Measurements from ENCODE around the gene KLK8. TPM values are rescaled to one million over a fixed set of nuclear protein-coding genes. Genes with fewer than 3 reads are reported as not detected.
"Not testable (repeated sequence)": the region's sequence is repeated elsewhere in the genome, so short reads cannot be mapped to it uniquely, and the experiment has no call there.

Gene KLK8
- total RNA-seq, 3 donors from 2014 or later = not detected

DNA sequence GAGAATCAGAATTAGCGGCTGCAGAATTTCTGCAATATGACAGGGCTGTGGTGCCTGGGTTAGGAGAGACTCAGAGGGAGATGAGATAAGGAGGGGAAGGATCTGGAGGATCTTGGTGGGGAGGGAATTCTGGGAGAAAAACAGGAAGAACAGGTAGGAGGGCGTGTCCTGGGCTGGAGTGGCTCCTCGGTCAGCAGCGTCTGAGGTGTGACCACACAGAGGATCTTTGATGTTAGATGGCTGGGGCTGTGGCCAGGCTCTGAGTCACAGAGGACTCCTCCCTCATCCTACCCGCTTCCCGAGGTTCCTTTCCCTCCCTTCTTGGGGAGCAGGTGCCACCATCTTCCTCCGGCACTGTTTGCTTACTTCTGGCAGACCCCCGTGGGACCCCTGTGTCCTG is 25.6 kb downstream of the KLK8 start:
- DNase-seq = no peak
- TF ChIP-seq, protein P1, sequence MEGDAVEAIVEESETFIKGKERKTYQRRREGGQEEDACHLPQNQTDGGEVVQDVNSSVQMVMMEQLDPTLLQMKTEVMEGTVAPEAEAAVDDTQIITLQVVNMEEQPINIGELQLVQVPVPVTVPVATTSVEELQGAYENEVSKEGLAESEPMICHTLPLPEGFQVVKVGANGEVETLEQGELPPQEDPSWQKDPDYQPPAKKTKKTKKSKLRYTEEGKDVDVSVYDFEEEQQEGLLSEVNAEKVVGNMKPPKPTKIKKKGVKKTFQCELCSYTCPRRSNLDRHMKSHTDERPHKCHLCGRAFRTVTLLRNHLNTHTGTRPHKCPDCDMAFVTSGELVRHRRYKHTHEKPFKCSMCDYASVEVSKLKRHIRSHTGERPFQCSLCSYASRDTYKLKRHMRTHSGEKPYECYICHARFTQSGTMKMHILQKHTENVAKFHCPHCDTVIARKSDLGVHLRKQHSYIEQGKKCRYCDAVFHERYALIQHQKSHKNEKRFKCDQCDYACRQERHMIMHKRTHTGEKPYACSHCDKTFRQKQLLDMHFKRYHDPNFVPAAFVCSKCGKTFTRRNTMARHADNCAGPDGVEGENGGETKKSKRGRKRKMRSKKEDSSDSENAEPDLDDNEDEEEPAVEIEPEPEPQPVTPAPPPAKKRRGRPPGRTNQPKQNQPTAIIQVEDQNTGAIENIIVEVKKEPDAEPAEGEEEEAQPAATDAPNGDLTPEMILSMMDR (IDR thresholded peaks at IDR 0.05) = no peak
- intact Hi-C loops (cut with DNase I, micrococcal nuclease) = no loop called here
- Histone ChIP-seq H3K4me3 (no peak overlapping the region), H3K36me3 (ENCODE audit: low read depth) (no peaks in the 10 kb centered on the region), H3K4me1 (ENCODE audit: low read depth) (no peaks in the 10 kb centered on the region), H3K9me3 (no peaks in the 10 kb centered on the region)
- peak; percentile 68 for ATAC-seq

DNA sequence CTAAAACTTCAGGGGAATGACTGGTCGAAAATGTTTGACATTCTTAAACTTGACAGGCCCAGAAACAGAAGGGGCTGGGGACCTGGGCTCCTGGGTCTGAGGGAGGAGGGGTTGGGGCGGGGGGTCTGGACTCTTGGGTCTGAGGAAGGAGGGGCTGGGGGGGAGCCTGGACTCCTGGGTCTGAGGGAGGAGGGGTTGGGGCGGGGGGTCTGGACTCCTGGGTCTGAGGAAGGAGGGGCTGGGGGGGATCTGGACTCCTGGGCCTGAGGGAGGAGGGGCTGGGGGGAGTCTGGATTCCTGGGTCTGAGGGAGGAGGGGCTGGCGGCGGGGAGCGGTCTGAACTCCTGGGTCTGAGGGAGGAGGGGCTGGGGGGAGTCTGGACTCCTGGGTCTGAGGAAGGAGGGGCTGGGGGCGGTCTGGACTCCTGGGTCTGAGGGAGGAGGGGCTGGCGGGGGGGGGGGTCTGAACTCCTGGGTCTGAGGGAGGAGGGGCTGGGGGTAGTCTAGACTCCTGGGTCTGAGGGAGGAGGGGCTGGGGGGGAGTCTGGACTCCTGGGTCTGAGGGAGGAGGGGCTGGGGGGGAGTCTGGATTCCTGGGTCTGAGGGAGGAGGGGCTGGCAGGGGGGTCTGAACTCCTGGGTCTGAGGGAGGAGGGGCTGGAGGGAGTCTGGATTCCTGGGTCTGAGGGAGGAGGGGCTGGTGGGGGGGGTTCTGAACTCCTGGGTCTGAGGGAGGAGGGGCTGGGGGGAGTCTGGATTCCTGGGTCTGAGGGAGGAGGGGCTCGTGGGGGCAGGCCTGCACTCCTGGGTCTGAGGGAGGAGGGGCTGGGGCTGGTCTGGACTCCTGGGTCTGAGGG is 26.5 kb downstream of the KLK8 start:
- Histone ChIP-seq H3K36me3 (ENCODE audit: low read depth) (no peaks in the 10 kb centered on the region), H3K4me3 (no peak overlapping the region), H3K9me3 (no peaks in the 10 kb centered on the region), H3K4me1 (ENCODE audit: low read depth) (no peaks in the 10 kb centered on the region)
- intact Hi-C loops (cut with DNase I, micrococcal nuclease) = no loop called here
- ATAC-seq (no peak), DNase-seq (no peak)
- TF ChIP-seq, protein P1 (IDR thresholded peaks at IDR 0.05) = no peak

DNA sequence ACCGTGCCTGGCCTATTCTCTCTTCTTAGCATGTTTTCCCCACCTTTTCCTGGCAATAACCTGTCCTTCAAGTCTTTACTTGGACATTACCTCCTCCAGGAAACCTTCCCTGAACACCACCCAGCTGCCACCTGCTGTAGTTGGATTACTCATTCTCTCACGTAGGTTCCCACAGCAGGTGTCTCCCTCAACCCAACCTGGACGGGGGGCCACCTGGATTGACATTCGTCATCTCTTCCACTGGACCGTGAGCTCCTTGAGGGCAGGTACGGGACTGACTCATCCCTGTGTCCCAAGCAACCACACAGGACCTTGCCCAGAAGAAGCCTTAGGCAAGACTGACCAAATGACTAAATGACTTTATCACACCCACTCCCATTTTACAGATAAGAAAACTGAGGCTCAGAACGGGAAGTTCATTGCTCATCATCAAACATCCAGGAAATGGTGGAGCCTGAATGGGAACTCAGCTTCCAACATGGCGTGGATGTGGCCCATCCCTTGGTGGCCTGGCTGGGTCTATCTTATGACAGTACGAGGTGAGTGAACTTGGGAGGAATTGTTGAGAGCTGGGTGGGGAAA is 28.5 kb downstream of the KLK8 start:
- no peaks in the 10 kb centered on the region for H3K4me1 ChIP-seq (ENCODE audit: low read depth)
- intact Hi-C loops (cut with DNase I, micrococcal nuclease) = no loop called here
- TF ChIP-seq, protein P1 (IDR thresholded peaks at IDR 0.05) = no peak
- H3K36me3 ChIP-seq (ENCODE audit: low read depth) = no peaks in the 10 kb centered on the region
- no peak overlapping the region for H3K4me3 ChIP-seq
- no peak for ATAC-seq
- no peak for DNase-seq
- H3K9me3 ChIP-seq = no peaks in the 10 kb centered on the region

DNA sequence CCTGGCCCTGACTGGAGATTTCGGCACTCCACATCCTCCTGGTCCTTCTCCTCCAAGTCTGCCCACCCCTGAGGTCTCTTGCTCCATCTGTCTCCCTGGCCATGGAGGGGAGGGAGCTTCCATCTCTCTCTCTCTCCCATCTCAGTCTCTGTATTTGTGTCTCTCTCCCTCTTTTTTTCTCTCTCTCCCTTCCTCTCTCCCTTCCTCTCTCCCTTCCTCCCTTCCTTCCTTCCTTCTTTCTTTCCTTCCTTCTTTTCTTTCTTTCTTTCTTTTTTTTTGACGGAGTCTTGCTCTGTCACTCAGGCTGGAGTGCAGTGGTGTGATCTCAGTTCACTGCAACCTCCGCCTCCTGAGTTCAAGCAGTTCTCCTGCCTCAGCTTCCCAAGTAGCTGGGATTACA is 31.6 kb downstream of the KLK8 start:
- H3K4me1 ChIP-seq (ENCODE audit: low read depth); H3K9me3 ChIP-seq; intact Hi-C loops (cut with DNase I, micrococcal nuclease); H3K4me3 ChIP-seq; DNase-seq; ATAC-seq; H3K36me3 ChIP-seq (ENCODE audit: low read depth): not testable (repeated sequence)

DNA sequence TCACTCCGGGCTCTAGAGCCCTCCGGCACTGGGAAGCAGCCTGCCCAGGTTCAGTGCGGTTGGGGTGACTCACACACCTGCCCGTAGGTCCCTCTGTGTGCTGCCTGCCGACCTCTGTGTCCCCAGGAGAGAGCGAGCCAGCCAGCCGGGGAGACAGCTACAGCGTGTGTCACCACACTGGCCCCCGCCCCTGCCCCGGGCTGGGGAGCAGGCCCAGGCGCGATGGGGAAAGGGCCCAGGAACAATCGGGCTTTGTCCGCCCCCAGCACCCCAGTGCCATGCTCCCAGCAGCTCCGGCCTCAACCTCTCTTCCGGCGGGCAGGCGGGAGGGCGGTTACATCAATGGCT is 32.0 kb downstream of the KLK8 start, which contains the start of gene KLK6:
Gene KLK6, minus strand, starts transcription at position 179 of the 348 bp plus-strand sequence. CDS start 1,487 bp downstream, outside the sequence.
- TF ChIP-seq, protein P1 (IDR thresholded peaks at IDR 0.05) = no peak
- Histone ChIP-seq H3K9me3 (no peaks in the 10 kb centered on the region), H3K36me3 (ENCODE audit: low read depth) (no peaks in the 10 kb centered on the region), H3K4me3 (no peak within 1 kb of the TSS), H3K4me1 (ENCODE audit: low read depth) (no peaks in the 10 kb centered on the region)
- DNase-seq (no peak), ATAC-seq (no peak)
- intact Hi-C loops (cut with DNase I, micrococcal nuclease) = no loop called here

DNA sequence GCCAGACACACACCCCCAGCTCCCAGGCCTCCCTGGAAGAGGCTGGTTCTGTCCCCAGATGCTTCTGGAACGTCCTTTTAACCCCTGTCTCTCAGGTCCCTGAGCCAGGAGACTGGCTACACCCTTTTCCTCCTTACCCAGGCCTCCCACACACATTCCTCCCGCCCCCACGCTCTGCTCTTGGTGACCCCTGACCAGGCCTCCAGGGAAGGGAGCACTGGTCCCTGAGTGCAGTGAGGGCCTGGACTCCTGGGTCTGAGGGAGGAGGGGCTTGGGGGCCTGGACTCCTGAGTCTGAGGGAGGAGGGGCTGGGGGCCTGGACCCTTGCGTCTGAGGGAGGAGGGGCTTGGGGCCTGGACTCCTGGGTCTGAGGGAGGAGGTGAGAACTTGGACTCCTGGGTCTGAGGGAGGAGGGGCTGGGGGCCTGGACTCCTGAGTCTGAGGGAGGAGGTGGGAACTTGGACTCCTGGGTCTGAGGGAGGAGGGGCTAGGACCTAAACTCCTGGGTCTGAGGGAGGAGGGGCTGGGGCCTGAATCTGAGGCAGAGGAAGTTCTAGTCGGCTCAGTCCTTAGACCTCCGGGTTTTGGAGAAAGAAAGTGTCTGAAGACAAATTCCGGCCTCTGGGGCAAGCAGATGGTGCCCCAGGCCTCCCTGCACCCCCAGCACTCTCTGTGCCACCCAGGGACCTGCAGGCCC is 32.5 kb downstream of the KLK8 start:
- intact Hi-C loops (cut with DNase I, micrococcal nuclease) = no loop called here

More for the DNA sequence above, 32.5 kb downstream of the KLK8 start:
- ATAC-seq = no peak
- Histone ChIP-seq H3K36me3 (ENCODE audit: low read depth) (no peaks in the 10 kb centered on the region), H3K4me1 (ENCODE audit: low read depth) (no peaks in the 10 kb centered on the region), H3K4me3 (no peak overlapping the region), H3K9me3 (no peaks in the 10 kb centered on the region)
- TF ChIP-seq, protein P1 (IDR thresholded peaks at IDR 0.05) = no peak
- no peak for DNase-seq

All from mucosa of descending colon (tissue), 3 donors.